Measurements from ENCODE around the gene CIART. TPM values are rescaled to one million over a fixed set of nuclear protein-coding genes. Genes with fewer than 3 reads are reported as not detected.

Gene CIART
- total RNA-seq, 4 donors from 2014 or later = 0.60 to 4.5 (median 1.5) TPM

DNA sequence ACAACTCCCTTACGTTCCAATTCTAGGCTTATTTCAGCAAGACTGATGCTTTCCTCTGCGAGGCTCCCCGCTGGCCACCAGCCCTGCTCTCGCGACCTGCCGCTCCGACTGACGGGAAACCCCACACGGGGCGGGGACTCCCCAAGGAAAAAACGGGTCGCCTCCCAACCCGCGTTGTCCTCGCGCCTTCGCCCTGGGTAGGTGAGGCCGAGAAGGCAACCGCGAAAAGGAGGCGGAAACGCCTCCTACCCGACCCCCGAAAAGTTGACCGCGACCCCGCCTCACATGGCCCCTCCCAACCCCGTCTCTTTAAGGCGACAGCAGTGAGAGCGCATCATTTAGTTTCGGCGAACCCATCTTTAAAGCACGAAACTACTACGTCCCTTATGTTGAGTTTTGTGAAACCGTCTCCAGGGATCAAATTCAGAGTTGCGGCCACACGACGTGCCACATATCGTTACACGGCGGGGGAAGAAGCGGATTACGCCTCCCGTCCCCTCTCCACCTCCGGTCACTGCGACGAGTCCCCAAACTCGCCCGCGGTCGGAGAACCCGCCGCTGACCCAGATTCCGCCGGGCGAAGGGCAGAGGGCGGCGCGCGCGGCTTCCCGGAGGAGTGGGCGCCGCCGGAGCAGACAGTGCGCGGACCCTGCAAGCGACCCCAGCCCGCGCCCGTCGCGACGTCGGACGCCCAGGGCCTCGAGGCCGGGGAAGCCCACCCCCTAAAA lies 47.6 kb upstream of the CIART start:
- DNase-seq = peak; percentile 87
- Histone ChIP-seq H3K4me3 (peak overlapping the region; percentile 87 to 99 (median 92)), H3K36me3 (no peaks in the 10 kb centered on the region), H3K27ac (peak overlapping the region; percentile 94 to 99 (median 98)), H3K27me3 (no peaks in the 10 kb centered on the region), H3K4me1 (peaks cover 0 to 15% (median 4%) of the 10 kb centered on the region in 4 donors), H3K9me3 (no peaks in the 10 kb centered on the region)
- WGBS, 2 donors (ENCODE audit: low coverage in 1 of 2) = 0% methylated on average over 1 to 51 of the region's 78 CpGs
- in situ Hi-C loops (cut with MboI; ENCODE audit: low pct_ligation_motif_present in 1 of 4, low pct_unique_long_range_greater_than_20kb in 1 of 4, low sequenced_read_pairs in 3 of 4) = no loop called here
- no peak for TF ChIP-seq EP300 (IDR thresholded peaks at IDR 0.05; ENCODE audit: low read depth)
- peak; percentile 80 for TF ChIP-seq POLR2A (IDR thresholded peaks at IDR 0.05)
- TF ChIP-seq, protein P1, sequence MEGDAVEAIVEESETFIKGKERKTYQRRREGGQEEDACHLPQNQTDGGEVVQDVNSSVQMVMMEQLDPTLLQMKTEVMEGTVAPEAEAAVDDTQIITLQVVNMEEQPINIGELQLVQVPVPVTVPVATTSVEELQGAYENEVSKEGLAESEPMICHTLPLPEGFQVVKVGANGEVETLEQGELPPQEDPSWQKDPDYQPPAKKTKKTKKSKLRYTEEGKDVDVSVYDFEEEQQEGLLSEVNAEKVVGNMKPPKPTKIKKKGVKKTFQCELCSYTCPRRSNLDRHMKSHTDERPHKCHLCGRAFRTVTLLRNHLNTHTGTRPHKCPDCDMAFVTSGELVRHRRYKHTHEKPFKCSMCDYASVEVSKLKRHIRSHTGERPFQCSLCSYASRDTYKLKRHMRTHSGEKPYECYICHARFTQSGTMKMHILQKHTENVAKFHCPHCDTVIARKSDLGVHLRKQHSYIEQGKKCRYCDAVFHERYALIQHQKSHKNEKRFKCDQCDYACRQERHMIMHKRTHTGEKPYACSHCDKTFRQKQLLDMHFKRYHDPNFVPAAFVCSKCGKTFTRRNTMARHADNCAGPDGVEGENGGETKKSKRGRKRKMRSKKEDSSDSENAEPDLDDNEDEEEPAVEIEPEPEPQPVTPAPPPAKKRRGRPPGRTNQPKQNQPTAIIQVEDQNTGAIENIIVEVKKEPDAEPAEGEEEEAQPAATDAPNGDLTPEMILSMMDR (IDR thresholded peaks at IDR 0.05) = no peak
- TF ChIP-seq POLR2AphosphoS5 (IDR thresholded peaks at IDR 0.05) = peak; percentile 80 to 92 (median 88)
- intact Hi-C loops (cut with DNase I; ENCODE audit: low total_unique reads) = no loop called here

DNA sequence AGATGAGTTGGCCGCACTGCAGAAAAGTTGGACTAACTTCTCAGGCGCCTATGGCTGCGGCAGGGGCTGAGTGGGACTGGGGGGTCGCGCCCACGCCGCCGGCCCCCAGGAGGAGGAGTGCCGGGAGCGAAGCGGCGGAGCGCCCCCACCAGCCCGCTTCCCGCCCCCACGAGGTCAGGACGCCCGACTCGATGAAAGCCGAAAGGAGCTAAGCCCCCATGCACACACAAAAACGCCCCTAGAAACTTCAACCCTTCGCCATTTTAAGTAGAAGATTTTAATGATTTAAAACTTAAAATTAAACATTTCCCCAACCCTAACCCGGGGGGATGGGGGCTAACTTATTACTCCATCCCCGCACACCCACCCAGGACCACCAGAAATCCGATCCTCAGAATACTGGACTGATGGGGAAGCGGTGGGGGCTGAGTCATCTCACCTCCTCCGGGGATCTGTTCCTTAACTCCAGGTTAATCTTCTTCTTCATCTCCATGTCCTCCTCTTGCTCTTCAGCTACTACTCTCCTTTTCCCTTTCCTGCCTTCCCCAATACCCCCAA lies 47.0 kb upstream of the CIART start:
- H3K27me3 ChIP-seq = no peaks in the 10 kb centered on the region
- in situ Hi-C loops (cut with MboI; ENCODE audit: low pct_ligation_motif_present in 1 of 4, low pct_unique_long_range_greater_than_20kb in 1 of 4, low sequenced_read_pairs in 3 of 4) (no loop called here), intact Hi-C loops (cut with DNase I; ENCODE audit: low total_unique reads) (no loop called here)
- peak overlapping the region; percentile 94 to 99 (median 98) for H3K27ac ChIP-seq
- peak; percentile 28 for DNase-seq
- peak overlapping the region; percentile 87 to 99 (median 92) for H3K4me3 ChIP-seq
- TF ChIP-seq, protein P1 (IDR thresholded peaks at IDR 0.05) = no peak
- no peak for TF ChIP-seq EP300 (IDR thresholded peaks at IDR 0.05; ENCODE audit: low read depth)
- TF ChIP-seq POLR2A (IDR thresholded peaks at IDR 0.05) = no peak
- no peak for TF ChIP-seq POLR2AphosphoS5 (IDR thresholded peaks at IDR 0.05)
- WGBS, 2 donors (ENCODE audit: low coverage in 1 of 2) = 1 to 11% methylated on average over 3 to 24 of the region's 27 CpGs
- H3K36me3 ChIP-seq = no peaks in the 10 kb centered on the region
- H3K9me3 ChIP-seq = no peaks in the 10 kb centered on the region
- peaks cover 0 to 15% (median 4%) of the 10 kb centered on the region in 4 donors for H3K4me1 ChIP-seq

DNA sequence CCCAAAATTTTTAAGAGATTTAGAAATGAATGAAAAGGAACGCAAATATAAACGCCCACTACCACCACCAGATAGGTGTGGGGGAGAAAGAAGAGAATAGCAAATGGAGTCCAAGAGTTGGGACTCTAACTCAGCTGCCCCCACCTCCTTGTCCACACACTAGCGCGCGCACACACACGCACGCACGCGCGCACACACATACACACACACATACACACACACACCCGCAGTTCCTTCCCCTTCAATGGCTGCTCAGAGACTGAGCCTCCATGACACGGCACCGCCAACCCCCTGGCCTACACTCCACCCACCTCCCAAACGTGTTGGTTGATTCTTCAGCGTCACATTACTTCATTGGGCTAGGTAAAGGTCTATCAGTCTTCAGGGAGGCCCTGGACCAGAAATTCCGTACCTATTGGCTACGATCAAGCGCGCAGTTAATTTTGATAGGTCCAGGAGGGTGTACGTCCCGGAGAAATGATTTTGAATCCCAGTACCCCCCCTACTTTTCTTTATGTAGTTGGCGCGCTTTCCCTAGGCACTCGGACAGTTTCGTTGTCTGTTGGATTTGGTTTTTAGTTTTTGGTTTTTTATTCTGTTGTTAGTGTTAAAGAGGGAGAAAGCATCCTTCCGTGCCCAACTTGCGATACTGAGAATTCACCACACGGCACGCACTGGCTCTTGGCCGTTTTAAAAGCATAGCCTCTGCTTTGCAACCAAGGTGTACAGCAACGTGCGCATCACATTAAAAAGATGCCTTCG lies 46.3 kb upstream of the CIART start, which contains the start of gene ANP32E:
Gene ANP32E, minus strand, starts transcription at position 261 of the 762 bp plus-strand sequence. CDS start 326 bp downstream, outside the sequence.
- in situ Hi-C loops (cut with MboI; ENCODE audit: low pct_ligation_motif_present in 1 of 4, low pct_unique_long_range_greater_than_20kb in 1 of 4, low sequenced_read_pairs in 3 of 4) (no loop called here), intact Hi-C loops (cut with DNase I; ENCODE audit: low total_unique reads) (no loop called here)
- TF ChIP-seq EP300 (IDR thresholded peaks at IDR 0.05; ENCODE audit: low read depth) = no peak
- TF ChIP-seq POLR2A (IDR thresholded peaks at IDR 0.05) = peak; percentile 91
- TF ChIP-seq, protein P1 (IDR thresholded peaks at IDR 0.05) = peak in 2 of 5 experiments; percentile 44 to 53
- peak; percentile 88 to 95 (median 93) for TF ChIP-seq POLR2AphosphoS5 (IDR thresholded peaks at IDR 0.05)

More for the DNA sequence above, 46.3 kb upstream of the CIART start, which contains the start of gene ANP32E:
- no peaks in the 10 kb centered on the region for H3K9me3 ChIP-seq
- H3K36me3 ChIP-seq = no peaks in the 10 kb centered on the region
- H3K27ac ChIP-seq = peak within 1 kb of the TSS; percentile 94 to 99 (median 98)
- H3K4me3 ChIP-seq = peak within 1 kb of the TSS; percentile 87 to 99 (median 92)
- peak; percentile 96 for DNase-seq
- 0% methylated on average over 12 to 33 of the region's 33 CpGs for WGBS, 2 donors (ENCODE audit: low coverage in 1 of 2)
- peaks cover 0 to 15% (median 4%) of the 10 kb centered on the region in 4 donors for H3K4me1 ChIP-seq
- no peaks in the 10 kb centered on the region for H3K27me3 ChIP-seq
